PC-3 (cell line): ENCODE data around the gene UBXN6. TPM values are rescaled to one million over a fixed set of nuclear protein-coding genes. Genes with fewer than 3 reads are reported as not detected.

ENCODE experiments used
- ATAC-seq: fragments of 200-7000 bp; cut with Tn5 transposase; 2 replicates; pipeline ENCODE4 v1.9.1; 2020; ENCODE audit warnings: mild to moderate bottlenecking, moderate library complexity
- BruUV-seq: library from RNA; stranded (reverse); fragments of 400-500 nt; replicated peaks from 2 replicates; lab custom pipeline; 2021; lab: Mats Ljungman, UMichigan
- CTCF ChIA-PET: fragments of 300-600 bp; sonication (Branson Sonifier 250); formaldehyde crosslinking; loops from one replicate; lab custom pipeline; 2022; ENCODE audit warnings: antibody characterized with exemption; lab: Charles Lee
- POLR2A ChIA-PET: fragments of 300-600 bp; sonication (Branson Sonifier 250); formaldehyde crosslinking; loops from one replicate; lab custom pipeline; 2022; ENCODE audit warnings: antibody characterized with exemption; ENCODE audit not compliant: unreplicated experiment; lab: Charles Lee
- DNase-seq: peaks from one replicate; pipeline ENCODE4 v3.0.0-alpha.2; 2015
- H2AFZ ChIP-seq: fragments of 300-600 bp; sonication (generic); 2 replicates; pipeline ENCODE4 v1.6.0; 2016; ENCODE audit warnings: antibody characterized with exemption, low read length
- H3F3A ChIP-seq: fragments of 300-600 bp; sonication (generic); one replicate; pipeline ENCODE4 v1.6.0; 2017; ENCODE audit warnings: antibody characterized with exemption, low read length, control low read depth, mild to moderate bottlenecking; ENCODE audit not compliant: unreplicated experiment
- H3K27ac ChIP-seq: fragments of 300-600 bp; sonication (generic); 2 replicates; pipeline ENCODE4 v1.5.1; 2016; ENCODE audit warnings: mild to moderate bottlenecking, low read length
- H3K27me3 ChIP-seq: fragments of 300-600 bp; sonication (generic); 2 replicates; pipeline ENCODE4 v1.6.1; 2016; ENCODE audit warnings: low read length, mixed read lengths
- H3K36me3 ChIP-seq: fragments of 300-600 bp; sonication (generic); 2 replicates; pipeline ENCODE4 v1.6.1; 2016; ENCODE audit warnings: low read depth, mixed run types, low read length, mixed read lengths
- H3K4me1 ChIP-seq: fragments of 300-600 bp; sonication (generic); 2 replicates; pipeline ENCODE4 v1.5.1; 2016; ENCODE audit warnings: low read length; ENCODE audit not compliant: insufficient read depth
- H3K4me2 ChIP-seq: fragments of 300-600 bp; sonication (generic); 2 replicates; pipeline ENCODE4 v1.6.0; 2016; ENCODE audit warnings: low read length
- H3K4me3 ChIP-seq: fragments of 300-600 bp; sonication (generic); 2 replicates; pipeline ENCODE4 v1.5.1; 2016; ENCODE audit warnings: mild to moderate bottlenecking, low read length, mixed read lengths
- H3K79me2 ChIP-seq: fragments of 300-600 bp; sonication (generic); 2 replicates; pipeline ENCODE4 v1.6.1; 2017; ENCODE audit warnings: low read length, mixed read lengths
- H3K9ac ChIP-seq: fragments of 300-600 bp; sonication (generic); 2 replicates; pipeline ENCODE4 v1.6.0; 2016; ENCODE audit warnings: mild to moderate bottlenecking, low read length
- H3K9me2 ChIP-seq: fragments of 300-600 bp; sonication (generic); replicated peaks from 2 replicates; pipeline ENCODE4 v1.6.1; 2016; ENCODE audit warnings: mixed run types, low read length, mixed read lengths
- H3K9me3 ChIP-seq: fragments of 300-600 bp; sonication (generic); 2 replicates; pipeline ENCODE4 v1.6.1; 2016; ENCODE audit warnings: low read length, mixed read lengths
- H4K20me1 ChIP-seq: fragments of 300-600 bp; sonication (generic); 2 replicates; pipeline ENCODE4 v1.6.1; 2016; ENCODE audit warnings: low read length, mixed read lengths
- EZH2 ChIP-seq: fragments of 300-600 bp; sonication (generic); IDR thresholded peaks from one replicate; pipeline ENCODE4 v1.6.1; 2017; ENCODE audit warnings: antibody characterized with exemption, mild to moderate bottlenecking, low read length; ENCODE audit not compliant: unreplicated experiment
- EZH2phosphoT487 ChIP-seq: fragments of 300-600 bp; sonication (generic); IDR thresholded peaks from 2 replicates; pipeline ENCODE4 v1.6.1; 2018; ENCODE audit warnings: mild to moderate bottlenecking, antibody characterized with exemption, low read length, borderline replicate concordance
- intact Hi-C: fragments of 100-400 bp; cut with micrococcal nuclease; formaldehyde crosslinking; loops from 2 replicates; pipeline ENCODE4 v1.9.0; 2023
- total RNA-seq: library from RNA; depleted of rRNA; stranded (reverse); fragments of >200 nt; gene quantifications from 2 replicates; pipeline ENCODE4 v1.2.3, GENCODE V29; 2014
- TF ChIP-seq, protein P1 (sequence below): fragments of 300-600 bp; sonication (generic); conservative IDR thresholded peaks from 2 replicates; pipeline ENCODE4 v1.5.1; 2017; ENCODE audit warnings: antibody characterized with exemption, low read depth, mild to moderate bottlenecking, low read length

Gene UBXN6
- total RNA-seq, 1 experiment from 2014 or later: 64.0 TPM

DNA sequence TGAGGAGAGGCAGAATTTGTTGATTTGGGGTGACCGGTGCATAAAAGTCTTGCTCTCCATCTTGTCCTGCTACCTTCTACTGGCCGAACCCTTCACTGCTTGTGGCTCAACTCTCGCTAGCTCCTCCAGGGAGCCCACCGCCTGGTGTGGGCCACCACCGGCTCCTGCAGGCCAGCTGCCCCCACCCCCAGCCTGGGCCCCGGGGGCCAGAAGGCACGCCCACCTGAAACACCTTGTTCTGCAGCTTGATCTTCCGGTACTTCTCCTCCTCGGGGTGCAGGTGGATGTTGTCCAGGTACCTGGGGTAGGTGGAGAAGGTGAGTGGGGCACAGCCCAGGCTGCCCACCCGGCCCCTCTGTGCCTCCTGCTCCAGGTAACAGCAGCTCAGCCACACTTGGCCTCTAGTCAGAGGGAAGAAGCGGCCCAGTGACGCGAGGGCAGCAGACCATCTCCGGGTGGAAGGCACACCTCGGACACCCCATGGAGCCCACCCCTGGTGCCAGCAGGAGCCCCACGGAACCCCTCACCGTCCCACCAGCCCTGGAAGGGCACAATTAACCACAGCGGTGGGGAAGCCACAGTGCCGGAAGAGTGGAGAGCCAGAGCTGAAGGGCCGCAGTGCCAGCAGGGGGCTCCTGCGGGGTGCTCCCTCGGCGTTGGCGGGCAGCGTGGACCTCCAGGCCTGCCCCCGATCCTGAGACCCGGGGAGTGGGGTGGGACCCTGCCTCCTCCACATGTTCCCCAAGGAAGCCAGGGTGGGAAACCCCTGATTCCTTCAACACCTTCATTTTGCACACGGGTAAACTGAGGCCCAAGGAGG lies 10.1 kb downstream of the UBXN6 start:
- no peaks in the 10 kb centered on the region for H3F3A ChIP-seq
- no peaks in the 10 kb centered on the region for H3K4me1 ChIP-seq
- BruUV-seq: no TSS peak
- ChIA-PET POLR2A (interaction anchor here (0.5 kb wide), 1 partner anchor 54 kb away, joined by 14 read pairs; no protein-coding TSS in a partner anchor), CTCF (no interaction called here)
- no peaks in the 10 kb centered on the region for H3K9me2 ChIP-seq
- no peak overlapping the region for H2AFZ ChIP-seq
- H3K36me3 ChIP-seq: no peaks in the 10 kb centered on the region
- no peaks in the 10 kb centered on the region for H3K79me2 ChIP-seq
- H3K4me2 ChIP-seq: no peak overlapping the region
- no peak overlapping the region for H3K9ac ChIP-seq
- ATAC-seq (no peak), DNase-seq (no peak)
- no peaks in the 10 kb centered on the region for H4K20me1 ChIP-seq
- no peak for TF ChIP-seq EZH2phosphoT487
- no peaks in the 10 kb centered on the region for H3K9me3 ChIP-seq
- no peak overlapping the region for H3K4me3 ChIP-seq
- no peaks in the 10 kb centered on the region for H3K27me3 ChIP-seq
- intact Hi-C loops: no loop called here
- H3K27ac ChIP-seq: no peak overlapping the region

DNA sequence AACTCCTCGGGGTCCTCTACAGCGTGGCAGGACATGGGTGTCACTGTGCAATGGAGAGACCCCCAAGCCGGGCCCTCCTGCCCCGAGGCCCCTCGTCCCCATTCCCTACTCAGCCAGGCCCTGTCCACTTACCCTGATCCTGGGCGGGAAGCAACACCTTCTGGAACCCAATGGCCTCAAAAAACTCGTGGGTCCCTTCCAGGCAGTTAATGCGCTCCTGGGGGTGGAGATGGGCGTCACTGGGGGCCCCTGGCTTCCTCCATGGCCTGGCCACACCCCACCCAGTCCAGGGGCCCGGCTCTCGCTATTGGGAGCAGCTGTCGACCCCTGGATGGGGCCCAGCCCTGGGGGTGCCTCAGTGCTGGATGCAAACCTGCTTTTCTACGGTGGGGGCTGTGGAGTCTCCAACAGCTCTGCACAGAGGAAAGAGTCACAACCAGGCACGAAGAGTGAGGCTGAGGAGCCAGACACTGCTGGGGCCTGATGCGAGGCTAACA lies 10.8 kb downstream of the UBXN6 start:
- no peaks in the 10 kb centered on the region for H3K9me2 ChIP-seq
- H3F3A ChIP-seq: no peaks in the 10 kb centered on the region
- no peak for ATAC-seq
- H3K27ac ChIP-seq: no peak overlapping the region
- H3K9ac ChIP-seq: no peak overlapping the region
- no peak for TF ChIP-seq EZH2
- TF ChIP-seq EZH2phosphoT487: no peak
- TF ChIP-seq, protein P1, sequence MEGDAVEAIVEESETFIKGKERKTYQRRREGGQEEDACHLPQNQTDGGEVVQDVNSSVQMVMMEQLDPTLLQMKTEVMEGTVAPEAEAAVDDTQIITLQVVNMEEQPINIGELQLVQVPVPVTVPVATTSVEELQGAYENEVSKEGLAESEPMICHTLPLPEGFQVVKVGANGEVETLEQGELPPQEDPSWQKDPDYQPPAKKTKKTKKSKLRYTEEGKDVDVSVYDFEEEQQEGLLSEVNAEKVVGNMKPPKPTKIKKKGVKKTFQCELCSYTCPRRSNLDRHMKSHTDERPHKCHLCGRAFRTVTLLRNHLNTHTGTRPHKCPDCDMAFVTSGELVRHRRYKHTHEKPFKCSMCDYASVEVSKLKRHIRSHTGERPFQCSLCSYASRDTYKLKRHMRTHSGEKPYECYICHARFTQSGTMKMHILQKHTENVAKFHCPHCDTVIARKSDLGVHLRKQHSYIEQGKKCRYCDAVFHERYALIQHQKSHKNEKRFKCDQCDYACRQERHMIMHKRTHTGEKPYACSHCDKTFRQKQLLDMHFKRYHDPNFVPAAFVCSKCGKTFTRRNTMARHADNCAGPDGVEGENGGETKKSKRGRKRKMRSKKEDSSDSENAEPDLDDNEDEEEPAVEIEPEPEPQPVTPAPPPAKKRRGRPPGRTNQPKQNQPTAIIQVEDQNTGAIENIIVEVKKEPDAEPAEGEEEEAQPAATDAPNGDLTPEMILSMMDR: no peak
- H3K36me3 ChIP-seq: no peaks in the 10 kb centered on the region
- no peaks in the 10 kb centered on the region for H3K79me2 ChIP-seq
- no peaks in the 10 kb centered on the region for H3K4me1 ChIP-seq
- DNase-seq: no peak
- no peak overlapping the region for H3K4me3 ChIP-seq
- no peak overlapping the region for H3K4me2 ChIP-seq
- no peaks in the 10 kb centered on the region for H3K27me3 ChIP-seq
- H2AFZ ChIP-seq: no peak overlapping the region
- H3K9me3 ChIP-seq: no peaks in the 10 kb centered on the region
- no TSS peak for BruUV-seq
- no peaks in the 10 kb centered on the region for H4K20me1 ChIP-seq
- CTCF ChIA-PET: no interaction called here
- intact Hi-C loops: no loop called here
- POLR2A ChIA-PET: interaction anchor here (0.5 kb wide), 1 partner anchor 53 kb away, joined by 14 read pairs; no protein-coding TSS in a partner anchor

DNA sequence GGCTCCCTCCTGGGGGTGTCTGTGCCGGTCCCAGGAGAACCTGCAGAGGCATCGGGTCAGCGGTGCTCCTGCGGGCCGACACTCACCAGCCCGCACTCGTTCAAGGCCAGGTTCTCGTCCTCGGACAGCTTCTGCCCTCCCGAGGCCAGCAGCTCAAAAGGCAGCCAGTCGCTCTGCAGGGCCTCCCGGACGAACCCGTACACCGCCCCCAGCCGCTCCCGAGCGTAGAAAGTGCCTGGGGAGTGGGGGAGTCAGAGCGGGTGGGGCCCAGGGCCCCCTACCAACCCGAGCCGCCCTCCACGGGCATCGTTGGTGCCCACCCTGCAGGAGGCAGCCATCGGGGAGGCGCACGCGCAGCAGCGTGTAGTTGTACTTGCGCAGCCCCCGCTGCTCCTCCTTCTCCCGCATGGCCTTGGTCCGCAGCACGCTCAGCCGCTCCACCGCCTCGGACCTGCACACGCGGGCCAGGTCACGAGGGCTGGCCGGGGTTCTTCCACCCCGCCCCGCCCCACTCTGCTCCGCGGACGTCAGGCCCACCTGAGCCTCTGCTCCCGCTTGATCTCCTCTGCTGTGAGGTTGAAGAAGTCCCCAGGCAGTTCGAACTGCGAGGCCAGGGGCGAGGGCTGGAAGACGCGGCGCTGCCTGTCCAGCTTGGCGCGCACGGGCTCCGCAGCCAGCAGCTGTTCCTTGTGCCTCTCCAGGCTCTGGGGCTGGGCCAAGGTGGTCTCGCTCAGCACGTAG lies 11.5 kb downstream of the UBXN6 start:
- Histone ChIP-seq H3K4me3 (no peak overlapping the region), H3K9me3 (no peaks in the 10 kb centered on the region), H3K9ac (no peak overlapping the region), H4K20me1 (no peaks in the 10 kb centered on the region), H3K79me2 (no peaks in the 10 kb centered on the region), H3K36me3 (no peaks in the 10 kb centered on the region), H3K27ac (no peak overlapping the region), H3K4me2 (no peak overlapping the region), H3K27me3 (no peaks in the 10 kb centered on the region), H3K9me2 (no peaks in the 10 kb centered on the region), H3K4me1 (no peaks in the 10 kb centered on the region), H3F3A (no peaks in the 10 kb centered on the region), H2AFZ (no peak overlapping the region)
- ATAC-seq (no peak), DNase-seq (no peak)
- intact Hi-C loops: no loop called here
- TF ChIP-seq, protein P1: no peak
- TF ChIP-seq EZH2phosphoT487: no peak
- TF ChIP-seq EZH2: no peak
- ChIA-PET POLR2A (no interaction called here), CTCF (no interaction called here)
- no TSS peak for BruUV-seq
